HepG2 (cell line): ENCODE measurements around the gene SHROOM1. TPM values are rescaled to one million over a fixed set of nuclear protein-coding genes. Genes with fewer than 3 reads are reported as not detected.

Source experiments
- CERS6 ChIP-seq: sonication (generic); formaldehyde crosslinking; IDR thresholded peaks from 2 replicates; pipeline ENCODE4 v1.5.0; 2020; ENCODE audit warnings: missing genetic modification reagents
- CREB3 ChIP-seq: sonication (generic); formaldehyde crosslinking; IDR thresholded peaks from 2 replicates; pipeline ENCODE4 v1.5.0; 2020; ENCODE audit warnings: missing genetic modification reagents
- ELF4 ChIP-seq: sonication (generic); formaldehyde crosslinking; IDR thresholded peaks from 2 replicates; pipeline ENCODE4 v1.5.0; 2020; ENCODE audit warnings: missing genetic modification reagents, mild to moderate bottlenecking, moderate library complexity, borderline replicate concordance
- PATZ1 ChIP-seq: sonication (generic); formaldehyde crosslinking; IDR thresholded peaks from 2 replicates; pipeline ENCODE4 v1.4.0; 2020; ENCODE audit warnings: missing genetic modification reagents
- U2AF2 ChIP-seq: fragments of 200-400 bp; formaldehyde crosslinking; IDR thresholded peaks from 2 replicates; pipeline ENCODE4 v1.6.1; 2017; ENCODE audit warnings: low read depth, mild to moderate bottlenecking, low read length
- ZNF614 ChIP-seq: IDR thresholded peaks from 2 replicates; pipeline ENCODE4 v1.6.1; 2018; ENCODE audit warnings: missing biosample characterization, missing genetic modification reagents, inconsistent platforms, borderline replicate concordance
- polyA plus RNA-seq, 8 experiments: library from polyadenylated mRNA; depleted of rRNA in 3 of 8; stranded (reverse) in 7 of 8; unstranded in 1 of 8; fragments of >200 nt; fragmentation: Illumina TruSeq in 4 of 8; extraction: Trizol in 4 of 8; gene quantifications; 2 replicates each; pipeline versions ENCODE4 v1.2.1 to v1.2.3, GENCODE V29; 2011 to 2016; ENCODE audit warnings: low read depth in 4 of 8, missing spikeins in 1 of 8, mixed read lengths in 1 of 8; ENCODE audit not compliant: insufficient read depth in 1 of 8
- total RNA-seq, 5 experiments: library from RNA; depleted of rRNA; stranded (reverse); fragments of >200 nt; fragmentation: Illumina TruSeq; extraction: Trizol; gene quantifications; 2 replicates each; pipeline ENCODE4 v1.2.3, GENCODE V29; 2016; ENCODE audit warnings: low read depth in 1 of 5
- TF ChIP-seq, protein P1 (sequence below): sonication (generic); formaldehyde crosslinking; IDR thresholded peaks from 2 replicates; pipeline ENCODE4 v1.4.0; 2020; ENCODE audit warnings: missing genetic modification reagents

SHROOM1 gene
- total and polyA plus RNA-seq, 2 of the 13 experiments (the other 11 are each of a cell fraction or from before 2014, with no cell fraction given), result 18.2 to 25.7 TPM

DNA sequence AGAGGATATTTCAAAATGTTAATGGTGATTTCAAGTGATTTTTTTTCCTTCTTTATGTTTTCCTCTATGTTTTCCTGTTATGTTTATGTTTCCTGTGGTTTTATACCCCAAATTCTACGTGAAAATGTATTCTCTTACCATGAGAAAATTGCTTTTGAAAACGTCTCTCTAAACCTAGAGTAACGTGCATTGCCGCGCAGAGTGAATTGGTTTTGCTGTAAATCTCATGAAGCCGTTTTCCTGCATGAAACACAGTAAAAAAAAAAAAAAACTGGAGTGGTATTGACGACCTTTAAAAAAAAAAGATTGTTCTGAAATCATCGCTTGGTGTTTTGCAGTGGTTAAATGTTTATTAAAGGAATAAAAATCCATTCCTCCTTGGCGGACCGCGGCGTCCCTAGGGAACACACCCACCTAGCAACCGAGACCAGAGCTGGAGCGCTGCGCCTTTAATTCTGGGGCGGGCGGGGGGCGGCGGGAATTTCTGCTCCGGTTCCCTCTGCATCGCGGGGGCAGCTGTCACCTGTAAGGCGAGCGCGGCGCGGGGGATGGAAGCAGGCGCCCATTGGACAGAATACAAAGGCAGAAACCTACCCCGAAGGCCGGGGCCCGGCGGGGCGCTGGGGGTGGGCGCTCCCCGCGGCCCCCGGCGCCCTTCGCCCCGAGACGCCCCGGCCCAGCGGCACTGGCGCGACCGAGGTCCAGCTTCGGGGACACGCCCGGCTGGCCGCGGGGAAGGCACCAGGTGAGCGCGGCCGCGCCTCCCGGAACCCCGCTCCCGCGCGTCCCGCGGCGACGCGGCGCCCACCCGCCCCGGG, 17.5 kb downstream of the SHROOM1 start, which contains the start of gene SOWAHA (continued):
- TF ChIP-seq PATZ1 (CRISPR knock-in tag), result peak; percentile 77
- TF ChIP-seq CREB3, result no peak
- no peak for TF ChIP-seq ELF4 (CRISPR knock-in tag)
- TF ChIP-seq ZNF614 (CRISPR knock-in tag), result no peak
- no peak for TF ChIP-seq CERS6 (CRISPR knock-in tag)
- TF ChIP-seq, protein P1, sequence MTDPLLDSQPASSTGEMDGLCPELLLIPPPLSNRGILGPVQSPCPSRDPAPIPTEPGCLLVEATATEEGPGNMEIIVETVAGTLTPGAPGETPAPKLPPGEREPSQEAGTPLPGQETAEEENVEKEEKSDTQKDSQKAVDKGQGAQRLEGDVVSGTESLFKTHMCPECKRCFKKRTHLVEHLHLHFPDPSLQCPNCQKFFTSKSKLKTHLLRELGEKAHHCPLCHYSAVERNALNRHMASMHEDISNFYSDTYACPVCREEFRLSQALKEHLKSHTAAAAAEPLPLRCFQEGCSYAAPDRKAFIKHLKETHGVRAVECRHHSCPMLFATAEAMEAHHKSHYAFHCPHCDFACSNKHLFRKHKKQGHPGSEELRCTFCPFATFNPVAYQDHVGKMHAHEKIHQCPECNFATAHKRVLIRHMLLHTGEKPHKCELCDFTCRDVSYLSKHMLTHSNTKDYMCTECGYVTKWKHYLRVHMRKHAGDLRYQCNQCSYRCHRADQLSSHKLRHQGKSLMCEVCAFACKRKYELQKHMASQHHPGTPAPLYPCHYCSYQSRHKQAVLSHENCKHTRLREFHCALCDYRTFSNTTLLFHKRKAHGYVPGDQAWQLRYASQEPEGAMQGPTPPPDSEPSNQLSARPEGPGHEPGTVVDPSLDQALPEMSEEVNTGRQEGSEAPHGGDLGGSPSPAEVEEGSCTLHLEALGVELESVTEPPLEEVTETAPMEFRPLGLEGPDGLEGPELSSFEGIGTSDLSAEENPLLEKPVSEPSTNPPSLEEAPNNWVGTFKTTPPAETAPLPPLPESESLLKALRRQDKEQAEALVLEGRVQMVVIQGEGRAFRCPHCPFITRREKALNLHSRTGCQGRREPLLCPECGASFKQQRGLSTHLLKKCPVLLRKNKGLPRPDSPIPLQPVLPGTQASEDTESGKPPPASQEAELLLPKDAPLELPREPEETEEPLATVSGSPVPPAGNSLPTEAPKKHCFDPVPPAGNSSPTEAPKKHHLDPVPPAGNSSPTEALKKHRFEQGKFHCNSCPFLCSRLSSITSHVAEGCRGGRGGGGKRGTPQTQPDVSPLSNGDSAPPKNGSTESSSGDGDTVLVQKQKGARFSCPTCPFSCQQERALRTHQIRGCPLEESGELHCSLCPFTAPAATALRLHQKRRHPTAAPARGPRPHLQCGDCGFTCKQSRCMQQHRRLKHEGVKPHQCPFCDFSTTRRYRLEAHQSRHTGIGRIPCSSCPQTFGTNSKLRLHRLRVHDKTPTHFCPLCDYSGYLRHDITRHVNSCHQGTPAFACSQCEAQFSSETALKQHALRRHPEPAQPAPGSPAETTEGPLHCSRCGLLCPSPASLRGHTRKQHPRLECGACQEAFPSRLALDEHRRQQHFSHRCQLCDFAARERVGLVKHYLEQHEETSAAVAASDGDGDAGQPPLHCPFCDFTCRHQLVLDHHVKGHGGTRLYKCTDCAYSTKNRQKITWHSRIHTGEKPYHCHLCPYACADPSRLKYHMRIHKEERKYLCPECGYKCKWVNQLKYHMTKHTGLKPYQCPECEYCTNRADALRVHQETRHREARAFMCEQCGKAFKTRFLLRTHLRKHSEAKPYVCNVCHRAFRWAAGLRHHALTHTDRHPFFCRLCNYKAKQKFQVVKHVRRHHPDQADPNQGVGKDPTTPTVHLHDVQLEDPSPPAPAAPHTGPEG, result no peak
- no peak for TF ChIP-seq U2AF2
